22Rv1 (cell line): ENCODE data around the gene NEB.

Experiments
- ZFX ChIP-seq: fragments of 450-650 bp; IDR thresholded peaks from 2 replicates; pipeline ENCODE4 v1.6.1; 2017; ENCODE audit warnings: antibody characterized with exemption, borderline replicate concordance
- TF ChIP-seq, protein P1 (sequence below): fragments of 450-650 bp; IDR thresholded peaks from 2 replicates; pipeline ENCODE4 v1.5.1; 2017; ENCODE audit warnings: mild to moderate bottlenecking

DNA sequence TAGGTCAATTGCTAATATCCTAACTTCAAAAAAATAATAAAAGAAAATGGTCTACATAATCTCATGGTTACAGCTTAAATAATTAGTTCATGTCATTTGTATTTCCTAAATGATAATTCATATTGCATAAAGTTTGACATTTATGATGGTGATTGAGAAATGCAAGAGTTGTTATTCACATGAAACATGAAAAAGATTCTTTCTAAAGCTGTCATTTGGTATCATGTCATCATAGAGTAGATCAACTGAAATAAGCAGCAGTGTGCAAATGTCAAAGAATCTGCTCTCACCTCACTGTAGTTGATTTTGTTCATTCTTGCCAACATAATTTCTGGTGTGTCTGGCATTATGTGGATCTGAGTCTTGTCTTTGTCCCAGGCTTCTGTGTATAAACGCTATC, 95.3 kb downstream of the NEB start:
- TF ChIP-seq, protein P1, sequence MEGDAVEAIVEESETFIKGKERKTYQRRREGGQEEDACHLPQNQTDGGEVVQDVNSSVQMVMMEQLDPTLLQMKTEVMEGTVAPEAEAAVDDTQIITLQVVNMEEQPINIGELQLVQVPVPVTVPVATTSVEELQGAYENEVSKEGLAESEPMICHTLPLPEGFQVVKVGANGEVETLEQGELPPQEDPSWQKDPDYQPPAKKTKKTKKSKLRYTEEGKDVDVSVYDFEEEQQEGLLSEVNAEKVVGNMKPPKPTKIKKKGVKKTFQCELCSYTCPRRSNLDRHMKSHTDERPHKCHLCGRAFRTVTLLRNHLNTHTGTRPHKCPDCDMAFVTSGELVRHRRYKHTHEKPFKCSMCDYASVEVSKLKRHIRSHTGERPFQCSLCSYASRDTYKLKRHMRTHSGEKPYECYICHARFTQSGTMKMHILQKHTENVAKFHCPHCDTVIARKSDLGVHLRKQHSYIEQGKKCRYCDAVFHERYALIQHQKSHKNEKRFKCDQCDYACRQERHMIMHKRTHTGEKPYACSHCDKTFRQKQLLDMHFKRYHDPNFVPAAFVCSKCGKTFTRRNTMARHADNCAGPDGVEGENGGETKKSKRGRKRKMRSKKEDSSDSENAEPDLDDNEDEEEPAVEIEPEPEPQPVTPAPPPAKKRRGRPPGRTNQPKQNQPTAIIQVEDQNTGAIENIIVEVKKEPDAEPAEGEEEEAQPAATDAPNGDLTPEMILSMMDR: no peak
- TF ChIP-seq ZFX: no peak
